Type B pancreatic cell (in vitro differentiated cells): ENCODE results near the gene BBX. TPM values are rescaled to one million over a fixed set of nuclear protein-coding genes. Genes with fewer than 3 reads are reported as not detected.

ENCODE experiments used
- DNase-seq: peaks from one replicate; pipeline ENCODE4 v3.0.0; 2021; ENCODE audit warnings: mixed read lengths; ENCODE audit not compliant: unreplicated experiment; ENCODE audit errors: extremely low spot score
- H3K27ac Mint-ChIP-seq: 2 replicates; pipeline ENCODE4 v1.8.0; 2021; ENCODE audit warnings: mild to moderate bottlenecking, mixed read lengths
- H3K27me3 Mint-ChIP-seq: 2 replicates; pipeline ENCODE4 v1.8.0; 2021; ENCODE audit warnings: mixed read lengths
- H3K36me3 Mint-ChIP-seq: 2 replicates; pipeline ENCODE4 v1.8.0; 2021; ENCODE audit warnings: mixed read lengths
- H3K4me1 Mint-ChIP-seq: one replicate; pipeline ENCODE4 v1.8.0; 2021; ENCODE audit warnings: mixed read lengths; ENCODE audit not compliant: unreplicated experiment
- H3K4me3 Mint-ChIP-seq: 2 replicates; pipeline ENCODE4 v1.8.0; 2021; ENCODE audit warnings: mild to moderate bottlenecking, mixed read lengths
- H3K9me3 Mint-ChIP-seq: 2 replicates; pipeline ENCODE4 v1.8.0; 2021; ENCODE audit warnings: mixed read lengths
- total RNA-seq: library from RNA; stranded (reverse); gene quantifications from 2 replicates; pipeline ENCODE4 v1.2.1, GENCODE V29; 2021; ENCODE audit warnings: low replicate concordance
- TF ChIP-seq, protein P1 (sequence below): fragments of 200-600 bp; sonication (generic); conservative IDR thresholded peaks from 2 replicates; pipeline ENCODE4 v1.5.0; 2021; ENCODE audit warnings: antibody characterized with exemption, mild to moderate bottlenecking

BBX gene
- total RNA-seq, 1 donor from 2014 or later: 52.8 TPM

DNA sequence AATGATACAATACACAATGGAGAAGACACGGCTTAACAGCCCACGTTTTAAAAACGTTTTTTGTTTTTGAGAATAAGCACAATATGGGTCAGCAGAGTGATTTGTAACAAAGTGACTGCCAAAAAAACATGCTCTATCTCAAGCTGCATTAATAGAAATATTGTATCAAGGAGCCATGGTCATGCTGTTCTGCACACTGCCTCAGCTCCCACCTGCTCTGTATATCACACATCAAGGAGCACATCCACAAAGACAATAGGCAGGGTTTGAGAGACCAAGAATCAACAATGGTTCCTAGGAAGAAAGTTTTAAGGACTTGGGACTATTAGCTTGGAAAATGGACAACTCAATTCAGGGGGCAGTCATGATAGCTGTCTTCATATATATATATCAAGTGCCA, 6.3 kb upstream of the BBX start:
- DNase-seq: no peak
- H3K27me3 Mint-ChIP-seq: peaks cover 8% of the 10 kb centered on the region
- TF ChIP-seq, protein P1, sequence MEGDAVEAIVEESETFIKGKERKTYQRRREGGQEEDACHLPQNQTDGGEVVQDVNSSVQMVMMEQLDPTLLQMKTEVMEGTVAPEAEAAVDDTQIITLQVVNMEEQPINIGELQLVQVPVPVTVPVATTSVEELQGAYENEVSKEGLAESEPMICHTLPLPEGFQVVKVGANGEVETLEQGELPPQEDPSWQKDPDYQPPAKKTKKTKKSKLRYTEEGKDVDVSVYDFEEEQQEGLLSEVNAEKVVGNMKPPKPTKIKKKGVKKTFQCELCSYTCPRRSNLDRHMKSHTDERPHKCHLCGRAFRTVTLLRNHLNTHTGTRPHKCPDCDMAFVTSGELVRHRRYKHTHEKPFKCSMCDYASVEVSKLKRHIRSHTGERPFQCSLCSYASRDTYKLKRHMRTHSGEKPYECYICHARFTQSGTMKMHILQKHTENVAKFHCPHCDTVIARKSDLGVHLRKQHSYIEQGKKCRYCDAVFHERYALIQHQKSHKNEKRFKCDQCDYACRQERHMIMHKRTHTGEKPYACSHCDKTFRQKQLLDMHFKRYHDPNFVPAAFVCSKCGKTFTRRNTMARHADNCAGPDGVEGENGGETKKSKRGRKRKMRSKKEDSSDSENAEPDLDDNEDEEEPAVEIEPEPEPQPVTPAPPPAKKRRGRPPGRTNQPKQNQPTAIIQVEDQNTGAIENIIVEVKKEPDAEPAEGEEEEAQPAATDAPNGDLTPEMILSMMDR: no peak
- no peaks in the 10 kb centered on the region for H3K9me3 Mint-ChIP-seq
- H3K4me1 Mint-ChIP-seq: no peaks in the 10 kb centered on the region
- H3K27ac Mint-ChIP-seq: no peak overlapping the region
- no peaks in the 10 kb centered on the region for H3K36me3 Mint-ChIP-seq
- H3K4me3 Mint-ChIP-seq: no peak overlapping the region

DNA sequence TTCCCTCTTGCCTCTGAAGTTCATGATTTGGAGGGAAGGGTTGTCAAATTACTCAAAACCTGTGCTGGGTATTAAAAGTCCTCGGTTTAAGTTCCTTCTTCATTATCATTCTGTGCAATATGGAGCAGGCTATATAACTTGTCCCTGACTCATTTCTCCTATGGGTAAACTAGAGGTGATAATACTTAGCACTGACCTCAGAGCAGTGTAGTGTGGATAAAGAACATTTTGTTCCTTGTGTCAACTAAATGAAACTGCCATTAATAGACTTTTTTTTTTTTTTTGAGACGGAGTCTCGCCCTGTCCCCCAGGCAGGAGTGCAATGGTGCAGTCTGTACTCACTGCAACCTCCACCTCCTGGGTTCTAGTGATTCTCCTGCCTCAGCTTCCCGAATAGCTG, 2.2 kb upstream of the BBX start:
- Mint-ChIP-seq H3K36me3 (no peaks in the 10 kb centered on the region), H3K27ac (no peak overlapping the region), H3K27me3 (peaks cover 6% of the 10 kb centered on the region), H3K9me3 (no peaks in the 10 kb centered on the region), H3K4me1 (peaks cover 7% of the 10 kb centered on the region), H3K4me3 (no peak overlapping the region)
- TF ChIP-seq, protein P1: no peak
- no peak for DNase-seq

DNA sequence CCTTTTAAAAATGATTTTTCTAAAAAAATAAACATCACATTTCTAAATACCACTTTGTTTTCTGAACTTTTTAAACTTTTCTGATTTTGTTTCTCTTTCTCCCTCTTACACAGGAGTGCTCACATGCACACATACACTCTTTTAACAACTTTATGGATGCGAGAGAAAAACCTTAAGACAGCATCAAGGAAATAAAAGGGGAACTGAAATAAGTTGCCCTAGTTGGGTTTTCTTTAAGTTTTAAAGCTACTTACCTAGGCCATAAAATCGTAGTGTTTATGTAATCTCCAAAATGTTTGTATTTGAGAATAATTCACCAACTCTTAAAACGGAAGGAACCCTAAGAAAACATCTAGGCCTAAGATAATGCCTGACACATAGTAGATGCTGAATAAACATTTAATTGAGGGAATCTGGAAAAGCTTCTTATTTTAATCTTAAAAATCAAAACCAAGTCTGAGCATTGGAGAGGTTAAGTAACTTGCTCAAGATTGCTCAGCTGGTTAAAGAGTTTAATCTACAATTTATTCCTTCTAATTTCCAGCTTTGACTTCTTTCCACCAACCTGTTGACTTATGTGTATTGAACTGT, 1.2 kb upstream of the BBX start:
- peaks cover 4% of the 10 kb centered on the region for H3K27me3 Mint-ChIP-seq
- H3K27ac Mint-ChIP-seq: no peak overlapping the region
- no peak overlapping the region for H3K4me3 Mint-ChIP-seq
- H3K36me3 Mint-ChIP-seq: no peaks in the 10 kb centered on the region
- TF ChIP-seq, protein P1: no peak
- H3K9me3 Mint-ChIP-seq: no peaks in the 10 kb centered on the region
- H3K4me1 Mint-ChIP-seq: peaks cover 7% of the 10 kb centered on the region
- DNase-seq: no peak

DNA sequence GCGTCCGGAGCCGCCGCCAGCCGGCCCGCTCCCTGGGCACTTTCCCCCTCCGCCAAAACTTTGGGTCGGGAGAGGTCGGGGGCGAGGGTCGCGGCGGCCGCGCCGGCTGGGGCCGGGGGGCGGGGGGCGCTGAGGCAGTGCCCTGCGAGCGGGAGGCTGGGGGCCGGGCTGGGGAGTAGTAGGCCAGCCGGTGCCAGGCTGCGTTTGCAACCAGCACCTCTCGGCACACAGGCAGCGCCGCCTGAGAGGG, 452 bp downstream of the BBX start:
- Mint-ChIP-seq H3K4me1 (peaks cover 11% of the 10 kb centered on the region), H3K27ac (peak overlapping the region; percentile 95), H3K36me3 (peaks cover 4% of the 10 kb centered on the region), H3K27me3 (no peaks in the 10 kb centered on the region), H3K9me3 (no peaks in the 10 kb centered on the region), H3K4me3 (peak overlapping the region; percentile 97)
- TF ChIP-seq, protein P1: no peak
- DNase-seq: peak; percentile 81

DNA sequence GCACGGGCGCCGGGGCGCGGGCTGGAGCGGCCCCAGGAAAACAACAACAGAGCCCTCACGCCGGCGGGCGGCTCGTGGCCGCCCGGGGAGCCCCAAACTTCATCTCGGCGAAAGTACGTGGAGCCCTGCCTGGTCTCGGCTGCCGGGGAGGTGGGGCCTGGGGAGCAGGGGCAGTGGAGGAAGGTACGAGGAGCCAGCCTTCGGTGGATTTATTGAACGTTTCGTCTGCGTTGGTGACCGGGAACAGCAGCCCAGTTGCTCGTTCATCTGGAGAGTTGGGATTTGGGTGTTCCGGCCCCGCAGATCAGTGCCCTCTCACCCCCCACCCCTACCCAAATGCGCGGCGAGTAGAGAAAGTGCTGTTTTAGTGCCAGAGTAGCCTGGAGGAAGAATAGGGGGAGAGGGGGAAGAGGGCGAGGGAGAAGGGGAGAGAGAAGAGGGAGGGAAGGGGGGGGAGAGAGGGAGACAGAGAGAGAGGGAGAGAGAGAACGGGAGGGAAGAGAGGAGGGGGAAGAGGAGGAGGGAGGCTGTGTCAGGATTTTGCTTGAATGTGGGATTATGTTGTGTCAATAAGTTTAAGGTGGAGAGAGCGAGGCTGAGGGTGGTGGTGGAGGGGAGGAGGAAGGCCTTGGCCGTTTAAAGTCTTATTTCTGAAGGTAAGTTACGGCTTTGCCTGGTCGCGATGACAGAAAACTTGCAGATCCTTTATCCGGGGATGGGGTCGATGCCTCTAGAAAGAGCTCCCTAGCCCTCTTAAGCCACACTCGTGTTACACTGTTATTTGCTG, 970 bp downstream of the BBX start:
- H3K4me3 Mint-ChIP-seq: peak overlapping the region; percentile 97
- no peaks in the 10 kb centered on the region for H3K27me3 Mint-ChIP-seq
- peak; percentile 75 for DNase-seq
- H3K27ac Mint-ChIP-seq: peak overlapping the region; percentile 91
- peaks cover 4% of the 10 kb centered on the region for H3K36me3 Mint-ChIP-seq
- no peaks in the 10 kb centered on the region for H3K9me3 Mint-ChIP-seq
- TF ChIP-seq, protein P1: no peak
- peaks cover 11% of the 10 kb centered on the region for H3K4me1 Mint-ChIP-seq
